HG02588 (cell line): Measurements from ENCODE around the gene PHF10.
A peak's percentile ranks its signal among the peaks of the same experiment; 100 is the strongest.

Experiments
- ATAC-seq: cut with Tn5 transposase; IDR thresholded peaks from one replicate; pipeline ENCODE4 v1.9.1; 2021; ENCODE audit warnings: mild to moderate bottlenecking, moderate library complexity; ENCODE audit not compliant: unreplicated experiment

PHF10 gene

DNA sequence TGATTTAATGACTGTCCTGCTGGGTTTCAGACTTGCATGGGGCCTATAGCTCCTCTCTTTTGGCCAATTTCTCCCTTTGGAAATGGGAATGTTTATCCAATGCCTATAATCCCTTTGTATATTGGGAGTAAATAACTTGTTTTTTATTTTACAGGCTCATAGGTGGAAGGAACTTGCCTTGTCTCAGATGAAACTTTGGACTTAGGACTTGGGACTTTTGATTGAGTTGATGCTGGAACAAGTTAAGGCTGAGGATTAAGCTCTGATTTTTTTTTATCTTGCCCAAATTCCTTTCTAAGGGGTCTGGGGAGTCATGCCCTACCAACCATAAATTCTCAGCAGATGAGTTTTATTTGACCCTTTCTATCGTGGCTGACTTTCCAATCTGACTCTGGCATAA lies 46.0 kb downstream of the PHF10 start:
- ATAC-seq = no peak

DNA sequence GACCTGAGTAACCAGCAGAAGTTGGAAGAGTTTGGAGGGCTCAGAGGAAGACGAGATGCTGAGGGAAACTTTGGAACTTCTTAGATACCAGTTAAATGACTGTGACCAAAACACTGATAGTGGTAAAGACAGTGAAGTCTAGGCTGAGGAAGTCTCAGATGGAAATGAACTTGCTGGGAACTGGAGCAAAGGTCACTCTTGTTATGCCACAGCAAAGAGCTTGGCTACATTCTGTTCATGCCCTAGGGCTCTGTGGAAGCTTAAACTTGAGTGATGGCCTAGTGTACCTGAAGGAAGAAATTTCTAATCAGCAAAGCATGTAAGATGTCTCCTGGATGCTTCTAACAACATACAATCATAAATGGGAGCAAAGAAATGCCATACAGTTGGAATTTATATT lies 47.2 kb downstream of the PHF10 start:
- no peak for ATAC-seq

DNA sequence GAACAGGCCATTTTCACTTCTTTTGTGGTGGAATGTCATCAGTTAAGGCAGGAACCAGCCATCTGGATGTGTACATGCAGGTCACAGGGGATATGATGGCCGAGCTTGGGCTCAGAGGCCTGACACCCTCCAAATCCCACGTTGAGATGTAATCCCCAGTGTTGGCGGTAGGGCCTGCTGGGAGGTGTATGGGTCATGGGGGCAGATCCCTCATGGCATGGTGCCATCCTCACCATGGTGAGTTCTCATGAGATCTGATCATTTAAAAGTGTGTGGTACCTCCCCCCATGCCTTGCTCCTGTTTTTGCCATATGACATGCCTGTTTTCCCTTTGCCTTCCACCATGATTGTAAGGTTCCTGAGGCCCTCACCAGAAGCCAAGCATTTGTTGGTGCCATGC lies 49.3 kb downstream of the PHF10 start:
- ATAC-seq = no peak

DNA sequence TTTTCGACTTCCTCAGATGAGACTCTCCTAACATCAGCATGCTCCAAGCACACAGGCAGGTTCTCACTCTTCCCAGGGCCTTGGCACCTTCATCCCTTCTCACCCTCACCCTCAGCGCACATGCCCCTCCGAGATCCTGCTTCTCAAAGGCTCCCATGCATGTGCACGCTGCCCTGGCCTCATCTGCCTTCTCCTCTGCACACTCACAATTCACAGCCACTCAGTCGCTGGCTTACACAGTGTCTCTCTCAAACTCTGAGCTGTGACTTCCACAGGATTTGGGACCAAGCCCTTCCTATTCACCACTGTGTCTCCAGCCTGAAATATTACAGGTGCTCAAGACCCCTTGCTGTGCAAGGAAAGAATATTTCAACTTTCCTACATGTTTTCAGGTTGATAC lies 52.7 kb downstream of the PHF10 start:
- no peak for ATAC-seq

DNA sequence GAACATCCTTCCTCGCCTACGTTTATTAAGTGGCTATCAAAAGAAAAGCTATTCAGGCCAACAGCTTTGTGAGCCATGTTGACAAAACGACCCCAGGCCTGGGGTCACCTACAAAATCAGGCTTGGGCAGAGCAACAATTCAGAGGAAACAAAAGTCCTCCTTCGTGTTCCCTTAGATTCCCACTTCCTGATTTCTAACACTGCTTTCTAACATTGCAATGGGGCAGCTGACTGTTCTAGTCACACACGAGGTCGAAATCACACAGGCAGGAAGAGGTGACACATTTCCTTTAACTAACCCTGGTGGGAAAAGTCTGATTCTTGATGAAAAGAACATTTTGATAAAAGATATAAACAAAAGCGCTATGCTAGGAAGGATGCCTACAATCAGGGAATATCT lies 54.4 kb downstream of the PHF10 start:
- no peak for ATAC-seq

DNA sequence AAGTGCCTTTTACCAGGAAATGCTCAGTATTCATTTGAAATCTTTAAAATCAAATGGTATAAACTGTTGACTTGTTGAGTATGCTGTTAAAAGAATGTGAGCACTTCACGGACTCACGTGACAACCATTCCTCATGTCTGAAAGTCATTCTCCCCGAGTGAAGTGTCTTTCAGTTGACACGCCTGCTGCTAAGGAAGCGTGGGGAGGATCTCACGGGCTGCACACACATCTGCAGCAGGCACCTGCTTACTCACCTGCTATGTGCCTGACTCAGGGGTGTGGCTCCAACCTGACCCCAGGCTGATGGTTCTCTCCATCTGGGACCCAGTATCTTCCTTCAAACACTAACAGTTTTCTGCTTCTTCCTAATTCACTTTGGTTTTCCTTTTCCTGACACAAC lies 55.2 kb downstream of the PHF10 start:
- no peak for ATAC-seq

DNA sequence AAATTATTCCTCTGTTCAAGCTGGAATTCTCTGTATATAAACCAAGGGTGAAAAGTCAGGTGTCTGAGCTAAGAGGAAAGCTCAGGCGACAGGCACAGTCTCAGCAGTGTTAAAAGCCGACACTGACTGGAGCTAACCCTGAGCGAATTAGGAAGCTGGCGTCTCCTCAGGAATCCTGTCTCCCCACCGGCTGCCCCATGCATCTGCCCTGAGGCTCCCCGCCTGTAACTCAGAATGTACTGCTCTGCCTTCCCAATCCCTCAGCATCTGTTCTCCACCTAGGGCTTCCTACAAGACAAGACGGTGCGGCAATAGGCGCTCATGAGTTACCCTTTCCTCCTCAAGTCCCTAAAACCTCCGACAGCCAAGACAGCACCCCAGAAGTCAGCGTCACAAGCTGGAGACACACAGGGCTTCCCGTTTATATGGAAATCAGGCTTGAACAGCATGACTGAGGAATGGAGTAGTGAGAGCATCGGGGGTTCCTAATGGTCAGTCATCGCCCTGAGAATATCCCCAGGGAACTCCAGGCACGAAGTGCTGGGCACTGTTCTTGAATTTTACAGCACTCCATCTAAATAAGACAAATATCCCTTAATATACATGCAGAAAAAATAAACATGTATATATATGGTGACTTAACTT lies 56.0 kb downstream of the PHF10 start:
- ATAC-seq = no peak

DNA sequence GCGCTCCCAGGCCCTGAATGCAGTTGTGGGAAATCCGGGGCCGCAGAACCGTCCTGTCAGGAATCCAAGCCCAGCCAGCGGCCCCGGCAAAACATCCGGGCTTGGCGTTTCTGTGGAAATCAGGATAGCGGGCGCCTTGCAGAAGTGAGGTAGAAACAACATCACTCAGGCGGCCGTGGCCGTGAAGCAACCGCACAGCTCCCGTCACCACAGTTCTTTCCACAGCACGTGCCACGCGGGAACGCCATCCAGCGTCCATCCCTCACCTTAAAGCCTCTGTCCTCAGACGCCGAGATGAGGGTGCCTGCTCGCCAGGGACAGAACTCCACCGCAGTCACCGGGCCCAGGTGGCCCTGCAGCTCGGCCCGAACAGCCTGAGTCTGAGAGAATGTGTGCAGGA lies 56.6 kb downstream of the PHF10 start:
- ATAC-seq = no peak

DNA sequence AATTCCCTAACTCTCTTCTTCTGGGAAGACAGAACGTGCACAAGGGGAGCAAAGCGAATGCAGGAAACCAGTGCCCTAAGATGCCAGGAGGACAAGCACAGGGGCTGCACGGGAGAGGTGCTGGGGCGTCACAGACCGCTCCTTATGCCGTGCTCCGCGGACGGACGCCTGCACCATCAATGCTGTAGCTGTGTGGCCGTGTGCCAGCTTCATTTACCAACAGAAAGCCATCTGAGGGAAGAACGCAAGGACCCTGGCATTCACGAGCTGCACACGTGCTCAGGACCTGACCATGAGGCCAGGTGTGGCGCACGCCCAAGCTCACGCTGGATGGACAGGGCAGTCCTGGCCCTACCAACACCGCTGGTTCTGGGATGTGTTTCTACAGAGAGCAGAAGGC lies 57.9 kb downstream of the PHF10 start:
- no peak for ATAC-seq

DNA sequence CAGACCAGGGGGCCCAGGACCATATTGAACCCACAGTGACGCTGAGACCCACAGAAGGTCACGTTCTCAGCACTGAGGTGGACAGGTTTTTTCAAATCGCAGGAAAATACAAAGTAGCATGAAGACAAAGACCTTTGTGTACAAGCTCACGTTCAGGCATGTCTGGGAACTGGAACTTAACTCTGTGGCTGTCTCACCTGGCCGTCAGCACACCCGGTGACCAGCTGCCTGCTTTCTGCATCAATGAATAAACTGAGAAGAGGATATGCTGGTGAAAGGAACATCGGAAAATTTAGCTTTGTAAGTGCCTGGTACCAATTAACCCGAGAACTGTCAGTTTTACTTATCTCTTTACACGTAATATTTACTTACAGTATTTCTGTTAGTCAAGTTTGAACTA lies 59.0 kb downstream of the PHF10 start:
- ATAC-seq = no peak

DNA sequence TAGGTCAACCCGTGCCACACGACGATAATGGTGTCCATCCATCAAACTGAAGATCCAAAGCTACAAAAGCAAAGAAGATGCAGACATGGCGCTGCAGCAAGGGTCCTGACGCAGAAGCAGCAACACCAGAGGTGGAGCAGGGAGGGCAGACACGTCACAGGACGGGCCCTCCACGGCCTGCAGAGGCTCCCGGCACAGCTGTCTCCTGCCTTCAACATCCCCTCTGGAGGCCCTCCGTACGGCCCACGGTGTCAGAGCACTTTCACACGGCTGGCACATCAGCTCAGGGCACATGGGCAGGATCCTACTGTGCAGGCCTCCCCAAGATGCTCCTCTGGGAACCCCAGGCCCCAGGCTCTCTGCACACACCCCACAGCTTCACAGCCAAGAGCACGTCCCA lies 60.1 kb downstream of the PHF10 start:
- ATAC-seq = no peak

DNA sequence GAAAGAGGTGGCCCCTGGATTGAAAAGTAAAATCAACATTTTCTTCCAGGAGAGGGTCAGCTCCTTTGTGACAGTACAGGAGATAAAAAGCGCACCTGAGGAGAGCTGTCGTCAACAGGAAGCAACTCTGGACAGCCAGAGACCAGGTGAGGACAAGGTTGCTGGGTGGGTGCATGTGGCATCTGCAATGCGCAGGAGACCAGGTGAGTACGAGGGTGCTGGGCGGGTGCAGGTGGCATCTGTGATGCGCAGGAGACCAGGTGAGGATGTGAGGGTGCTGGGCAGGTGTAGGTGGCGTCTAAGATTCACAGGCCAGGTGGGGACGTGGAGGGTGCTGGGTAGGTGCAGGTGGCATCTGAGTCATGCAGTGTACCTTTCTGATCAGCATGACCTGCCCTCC lies 60.8 kb downstream of the PHF10 start:
- no peak for ATAC-seq

DNA sequence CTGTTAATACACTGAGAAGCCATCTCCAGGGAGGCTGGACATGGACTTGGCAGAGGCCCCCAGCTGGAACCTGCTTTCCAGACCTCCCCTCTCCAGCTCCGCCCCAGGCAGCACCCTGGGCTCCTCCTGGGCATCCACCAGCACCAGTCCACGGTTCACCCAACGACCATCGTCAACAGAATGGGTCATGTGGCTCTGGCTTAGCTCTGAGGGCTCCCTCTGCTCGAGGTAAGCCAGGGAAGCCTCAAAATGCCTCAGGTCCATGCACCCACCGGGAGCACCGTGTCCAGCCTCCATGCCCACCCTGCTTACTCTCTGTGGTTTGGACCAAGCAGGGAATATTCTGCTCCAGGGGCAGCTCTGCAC lies 62.9 kb downstream of the PHF10 start:
- ATAC-seq = no peak

DNA sequence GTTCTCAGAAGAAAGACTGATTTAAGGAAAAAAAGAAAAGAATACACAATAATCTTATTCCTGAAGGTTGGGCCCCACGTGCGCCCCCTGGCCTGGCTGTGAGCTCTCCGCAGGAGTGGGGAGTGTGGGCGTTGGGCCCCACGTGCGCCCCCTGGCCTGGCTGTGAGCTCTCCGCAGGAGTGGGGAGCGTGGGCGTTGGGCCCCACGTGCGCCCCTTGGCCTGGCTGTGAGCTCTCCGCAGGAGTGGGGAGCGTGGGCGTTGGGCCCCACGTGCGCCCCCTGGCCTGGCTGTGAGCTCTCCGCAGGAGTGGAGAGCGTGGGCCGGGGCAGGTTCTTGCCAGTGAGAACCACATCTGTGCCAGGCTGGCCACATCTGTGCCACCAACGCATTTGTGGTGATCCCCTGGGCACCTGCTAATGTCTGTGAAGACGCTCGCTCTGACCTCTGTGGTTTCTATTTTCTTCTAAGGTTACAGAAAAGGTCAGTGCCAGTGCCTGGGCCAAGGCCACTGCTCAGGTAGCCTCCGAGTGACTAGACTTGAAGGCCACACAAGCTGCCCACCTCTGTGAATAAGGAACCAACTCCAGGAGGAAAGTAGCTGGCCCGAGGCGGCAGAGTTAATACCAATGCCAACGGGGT lies 63.4 kb downstream of the PHF10 start:
- no peak for ATAC-seq

DNA sequence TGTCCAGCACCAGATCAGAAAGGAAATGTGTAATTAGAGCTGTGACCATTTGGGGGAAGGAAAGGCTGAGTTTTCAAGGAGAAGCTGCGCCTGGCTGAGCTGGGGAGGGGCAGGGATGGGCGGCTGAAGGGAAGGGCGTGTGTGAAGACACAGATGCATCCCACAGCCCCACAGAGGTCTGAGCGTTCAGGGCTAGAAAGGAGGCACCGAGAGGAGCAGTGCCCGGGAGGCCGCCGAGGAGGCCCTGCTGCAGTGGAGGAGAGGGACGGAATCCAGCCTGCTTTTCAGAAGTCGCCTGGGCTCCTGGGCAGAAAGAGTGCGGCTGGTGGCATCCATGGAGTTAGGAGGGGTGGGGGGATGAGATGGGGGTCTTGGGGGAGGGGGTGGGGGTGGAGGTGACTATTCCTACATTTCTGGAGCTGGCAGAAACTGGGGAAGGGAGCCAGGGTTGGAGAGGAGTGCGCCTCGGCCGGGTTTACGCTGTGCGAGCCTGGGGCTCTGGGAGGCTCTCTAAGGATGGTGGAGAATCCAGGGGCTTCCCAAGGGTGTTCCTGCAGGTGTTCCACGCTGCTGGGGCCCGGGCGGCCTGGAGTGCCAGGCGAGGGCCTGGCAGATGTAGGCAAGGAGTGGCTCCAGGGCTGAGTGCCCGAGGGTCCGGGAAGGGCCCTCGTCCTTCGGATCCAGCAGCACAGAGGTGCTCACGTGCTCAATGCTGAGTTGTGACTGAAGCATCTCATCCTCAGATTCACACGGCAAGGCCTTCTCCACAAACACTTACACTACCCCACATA lies 64.3 kb downstream of the PHF10 start:
- ATAC-seq = no peak

DNA sequence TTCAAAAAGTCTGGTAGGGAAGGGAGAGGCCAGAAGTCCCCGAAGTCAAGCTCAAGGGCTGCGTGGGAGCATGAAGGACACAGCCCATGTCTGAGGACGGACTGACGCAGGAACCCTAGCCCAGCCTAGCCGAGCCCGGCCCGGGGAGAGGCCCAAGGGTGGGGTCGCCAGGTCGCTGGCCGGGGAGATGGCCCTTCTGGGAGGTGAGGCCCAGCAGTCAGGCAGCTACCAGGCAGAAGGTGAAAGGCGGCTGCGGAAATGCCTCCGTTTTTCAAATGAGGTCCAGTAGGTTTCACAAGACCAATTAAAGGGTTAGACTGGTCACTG lies 67.1 kb downstream of the PHF10 start:
- ATAC-seq = no peak

DNA sequence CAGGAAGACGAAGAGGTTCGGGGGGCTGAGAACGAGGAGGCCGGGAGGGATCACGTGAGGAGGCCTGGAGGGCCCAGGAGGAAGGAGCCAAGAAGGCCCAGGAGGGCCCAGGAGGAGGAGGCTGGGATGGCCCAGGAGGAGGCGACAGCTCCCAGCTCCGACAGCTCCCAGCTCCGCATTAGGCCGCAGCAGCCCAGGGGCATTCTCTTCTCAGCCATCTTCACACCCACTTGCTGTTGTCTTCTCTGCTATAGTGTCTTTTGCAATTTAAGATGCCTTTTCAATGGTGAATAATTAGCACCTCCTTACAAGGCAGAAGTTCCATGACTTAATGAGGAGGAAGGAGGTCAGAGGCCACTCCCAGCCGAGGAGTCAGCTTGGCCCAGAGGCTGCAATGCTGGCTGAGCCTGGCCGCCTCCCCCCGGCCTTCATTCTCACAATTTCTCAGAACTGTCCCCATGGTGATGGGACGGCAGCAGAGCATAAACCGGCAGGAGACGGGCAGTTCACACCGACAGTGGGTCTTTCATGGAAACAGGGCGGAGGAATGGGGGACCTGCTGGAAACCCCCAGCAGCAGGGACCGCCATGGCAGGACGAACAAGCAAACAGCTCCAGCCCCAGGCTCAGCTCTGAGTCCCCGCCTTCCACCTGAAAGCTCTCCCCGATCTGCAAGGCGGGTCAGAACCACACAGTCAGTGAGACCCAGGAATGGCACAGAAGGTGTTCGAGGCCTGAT lies 67.6 kb downstream of the PHF10 start:
- no peak for ATAC-seq

DNA sequence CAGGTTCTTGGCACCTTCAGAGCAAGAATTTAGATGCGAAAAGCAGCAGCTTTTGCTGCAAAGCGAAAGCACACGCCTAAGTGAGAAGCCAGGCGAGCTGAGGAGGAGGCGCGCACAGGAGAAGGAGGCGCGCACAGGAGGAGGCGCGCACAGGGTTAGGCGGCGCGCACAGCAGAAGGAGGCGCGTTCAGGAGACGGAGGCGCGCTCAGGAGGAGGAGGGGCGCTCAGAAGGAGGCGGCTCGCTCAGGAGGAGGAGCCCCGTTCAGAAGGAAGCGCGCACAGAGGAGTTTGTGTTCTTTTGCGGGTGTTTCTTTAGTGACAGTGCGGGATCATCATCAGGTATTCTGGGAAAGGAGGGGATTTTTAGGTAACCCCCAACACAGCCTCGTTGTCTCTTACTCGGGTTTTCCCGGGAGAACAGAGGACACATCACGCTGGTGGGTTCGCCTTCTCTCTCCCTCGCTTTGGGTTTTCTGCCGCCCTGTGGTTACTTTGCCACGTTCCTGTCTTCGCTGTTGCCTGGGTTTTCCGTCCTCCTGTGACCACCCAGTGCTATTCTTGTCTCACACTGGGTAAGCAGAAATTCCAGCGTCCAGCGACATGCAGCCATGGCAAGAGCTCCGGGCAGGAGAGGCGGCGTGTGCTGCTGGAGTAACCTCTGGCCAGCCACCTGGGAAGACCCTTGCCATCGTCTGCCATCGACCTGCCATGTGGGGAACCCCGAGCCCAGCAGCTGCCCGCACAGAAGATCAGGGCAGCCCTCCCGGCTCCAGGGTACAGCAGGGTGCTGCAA lies 69.5 kb downstream of the PHF10 start:
- peak; percentile 91 for ATAC-seq
